ENCODE measurements around the gene SCN7A.
"Not testable (repeated sequence)": the region's sequence is repeated elsewhere in the genome, so short reads cannot be mapped to it uniquely, and the experiment has no call there.

SCN7A gene

DNA sequence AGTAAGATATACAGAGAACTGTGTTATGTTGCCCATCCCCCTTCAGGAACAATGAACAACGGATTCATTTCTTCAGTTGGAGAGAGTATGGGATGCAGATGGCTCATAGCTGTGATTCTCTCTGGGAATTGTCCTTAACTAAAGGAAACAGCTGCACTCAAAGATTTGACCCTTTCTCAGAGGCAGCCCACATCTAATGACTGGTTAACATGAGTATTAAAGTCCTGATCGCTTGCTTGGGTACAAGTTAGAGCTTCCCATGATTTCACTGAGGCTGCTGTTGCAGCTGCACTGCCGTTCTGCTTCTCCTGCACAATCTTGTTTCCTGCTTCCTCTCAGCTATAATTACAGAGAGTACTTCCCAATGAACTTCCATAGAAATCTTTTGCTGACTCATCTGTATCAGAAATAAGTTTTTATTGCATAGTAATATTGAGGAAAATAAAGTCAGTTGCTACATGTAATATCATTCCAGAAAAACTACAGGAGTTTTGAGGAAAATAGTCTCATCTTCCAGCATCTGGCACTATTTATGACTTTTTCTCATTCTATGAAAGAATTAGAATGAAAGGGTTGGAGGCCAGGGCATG is 105.5 kb downstream of the SCN7A start:
- no peak for DNase-seq

GRCh38 chr2:166385313-166385712 is 108.7 kb downstream of the SCN7A start:
- DNase-seq, result no peak

GRCh38 chr2:166384774-166385173 is 109.3 kb downstream of the SCN7A start:
- DNase-seq, result peak; percentile 14

DNA sequence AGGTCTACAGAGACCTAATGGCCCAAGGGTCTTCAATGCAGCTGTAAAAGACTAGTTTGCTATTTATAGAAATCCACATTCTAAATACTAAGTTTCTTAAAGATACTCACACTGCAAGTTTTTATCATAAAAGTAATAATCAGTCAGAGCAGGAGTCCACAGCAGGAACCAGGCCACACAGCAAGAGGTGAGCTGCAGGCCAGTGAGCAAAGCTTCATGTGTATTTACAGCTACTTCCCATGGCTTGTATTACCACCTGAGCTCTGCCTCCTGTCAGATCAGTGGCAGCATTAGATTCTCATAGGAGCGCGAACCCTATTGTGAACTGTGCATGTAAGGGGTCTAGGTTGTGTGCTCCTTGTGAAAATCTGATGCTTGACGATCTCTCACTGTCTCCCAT is 111.6 kb downstream of the SCN7A start:
- DNase-seq, result no peak

DNA sequence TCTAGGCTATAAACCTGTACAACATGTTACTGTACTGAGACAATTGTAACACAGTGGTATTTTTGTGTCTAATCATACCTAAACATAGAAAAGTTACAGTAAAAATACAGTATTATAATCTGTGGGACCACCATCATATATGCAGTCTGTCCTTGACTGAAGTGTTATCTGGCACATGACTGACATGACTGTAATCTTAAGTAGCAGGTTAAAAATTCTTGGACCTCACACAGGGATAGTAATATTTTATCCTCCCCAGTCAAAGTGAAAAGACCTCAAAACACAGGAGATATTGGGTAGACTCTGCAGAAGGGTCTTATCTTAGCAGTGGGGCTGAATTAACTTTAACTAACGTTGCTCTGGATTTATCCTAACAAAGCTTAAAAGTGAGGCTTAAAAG is 113.4 kb downstream of the SCN7A start:
- DNase-seq, result no peak

GRCh38 chr2:166376873-166377272 is 117.2 kb downstream of the SCN7A start:
- DNase-seq, result no peak

DNA sequence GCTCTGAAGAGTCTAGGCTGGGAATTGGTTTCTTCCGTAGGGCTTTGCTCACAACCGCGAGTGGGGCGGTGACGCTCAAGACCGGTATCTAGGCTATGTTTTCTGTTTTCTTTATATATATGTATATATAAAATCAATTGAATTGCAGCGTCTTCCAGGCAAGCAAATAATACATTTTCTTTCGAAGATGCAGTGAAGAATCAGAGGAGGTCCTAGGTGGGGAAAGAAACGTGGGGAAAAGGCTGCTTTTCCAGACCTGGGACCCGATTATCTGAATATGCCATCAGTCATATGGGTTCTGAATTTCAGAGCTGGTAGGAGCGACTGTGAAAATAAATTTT is 117.6 kb downstream of the SCN7A start:
- no peak for DNase-seq

DNA sequence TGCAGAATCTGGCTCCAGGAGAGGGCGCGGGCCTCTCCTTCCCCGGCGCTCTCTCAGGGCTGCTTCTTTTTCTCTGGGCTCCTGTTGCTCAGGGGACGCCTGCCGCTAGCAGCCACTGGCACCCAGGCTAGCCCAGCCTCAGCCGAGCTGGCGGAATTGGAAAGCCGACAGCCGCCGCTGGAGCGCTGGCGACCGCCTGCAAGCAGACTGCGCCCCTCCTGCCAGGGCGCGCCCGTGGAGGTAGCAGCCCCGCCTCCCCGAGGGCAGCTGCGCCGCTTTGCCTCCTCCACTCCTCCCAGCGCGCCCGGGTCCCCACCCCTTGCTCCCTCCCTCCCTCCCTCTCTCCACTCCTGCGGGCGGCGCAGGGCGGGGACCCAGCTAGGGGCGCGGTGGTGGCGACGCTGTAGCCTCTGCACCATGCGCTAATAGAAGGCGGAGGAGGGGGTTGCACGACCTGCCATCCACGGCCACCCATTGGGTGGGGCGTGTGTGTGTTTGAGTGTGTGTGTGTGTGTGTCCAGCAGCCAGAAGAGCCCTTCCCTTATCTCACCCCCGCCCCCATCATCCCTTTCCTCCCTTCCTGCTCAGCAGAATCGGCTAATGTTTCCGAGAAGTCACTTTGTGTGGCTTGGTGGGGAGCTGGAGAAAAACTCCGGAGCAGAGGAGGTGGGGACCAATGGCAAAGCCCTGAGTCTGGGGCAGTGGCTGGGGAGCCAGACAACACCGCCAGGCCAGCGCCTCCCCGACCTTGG is 118.1 kb downstream of the SCN7A start, which contains the start of gene SCN9A:
Gene SCN9A, minus strand, starts transcription at position 209 of the 752 bp plus-strand sequence. CDS start 64,188 bp downstream, outside the sequence.
- DNase-seq, result peak; percentile 88

DNA sequence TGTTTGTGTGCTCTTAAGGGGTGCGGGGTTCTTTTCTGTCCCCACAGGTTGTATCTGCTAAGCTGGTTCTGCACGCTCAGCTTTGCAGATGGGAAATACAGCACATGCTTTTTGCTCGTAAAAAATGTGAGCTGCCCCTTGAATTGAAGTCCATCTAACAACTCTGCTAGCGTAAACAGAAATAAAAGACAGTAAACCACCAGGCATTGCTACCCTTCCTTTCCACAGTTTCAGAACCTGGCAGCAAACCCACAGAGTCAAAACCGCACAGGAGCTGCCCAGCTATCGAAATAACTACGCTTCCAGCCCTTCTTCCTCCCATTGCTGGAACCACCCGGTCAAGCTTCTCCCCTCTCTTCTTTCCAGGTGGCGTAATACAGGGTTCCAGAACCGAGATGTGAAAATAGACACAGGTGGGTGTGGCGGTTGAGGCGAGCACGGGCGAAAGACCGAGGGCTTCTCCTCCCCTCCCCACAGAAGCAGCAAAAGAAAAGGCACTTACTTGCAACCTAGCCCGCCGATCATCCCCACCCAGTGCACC is 118.8 kb downstream of the SCN7A start:
- peak; percentile 59 for DNase-seq

DNA sequence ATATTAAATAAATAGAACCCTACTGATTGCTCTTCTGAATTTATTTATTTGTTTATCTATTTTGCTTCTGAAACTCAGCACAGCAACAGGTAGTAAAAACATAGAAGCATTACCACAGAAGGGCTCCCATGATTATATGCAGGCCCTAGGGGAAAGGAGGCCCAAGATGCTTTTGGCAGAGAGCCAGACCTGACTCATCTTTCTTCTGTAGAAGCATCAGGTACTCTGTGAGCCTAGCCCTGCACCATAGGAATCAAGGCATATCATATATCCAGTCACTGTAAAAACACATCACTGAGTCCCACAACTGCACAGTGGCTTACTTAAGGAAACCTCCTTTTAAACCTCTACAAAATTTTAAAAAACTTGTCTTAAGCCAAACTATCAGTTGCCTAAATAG is 120.1 kb downstream of the SCN7A start:
- no peak for DNase-seq

DNA sequence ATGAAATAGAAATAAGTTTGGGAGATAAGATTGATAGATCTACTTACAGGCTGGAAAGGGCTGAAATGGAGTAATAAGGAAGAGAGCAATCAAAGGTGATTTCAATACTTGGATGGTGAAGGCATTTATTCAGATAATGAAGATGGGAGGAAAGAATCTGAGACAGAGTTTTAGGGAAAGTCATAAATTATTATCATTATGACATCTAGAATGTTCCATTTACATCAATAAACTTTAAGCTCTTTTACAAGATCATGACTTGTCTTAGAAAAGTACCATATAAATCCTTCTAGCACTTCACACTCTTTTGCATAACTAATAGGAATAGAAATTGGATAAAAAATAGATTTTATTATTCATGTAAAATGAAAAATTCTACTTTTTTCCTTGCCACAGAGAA is 120.5 kb downstream of the SCN7A start:
- DNase-seq, result no peak

DNA sequence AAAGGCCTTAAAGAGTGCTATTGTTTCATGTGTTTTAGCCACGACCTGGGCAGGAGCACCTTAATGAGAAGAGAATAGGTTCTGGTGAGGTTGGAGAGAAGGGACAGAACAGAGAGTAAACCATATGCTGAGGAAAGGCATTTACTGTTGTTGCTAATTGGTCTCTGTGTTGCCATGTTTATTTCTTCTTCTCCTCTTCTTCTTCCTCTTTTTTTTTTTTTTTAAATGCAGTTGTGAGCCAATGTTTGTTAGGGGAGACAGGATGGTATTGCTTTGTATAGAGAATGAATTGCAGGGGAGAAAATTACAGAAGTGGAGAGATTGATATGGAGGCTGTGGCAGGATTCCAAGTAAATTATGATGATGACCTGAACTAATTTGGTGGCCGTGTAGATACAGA is 120.9 kb downstream of the SCN7A start:
- DNase-seq, result no peak

DNA sequence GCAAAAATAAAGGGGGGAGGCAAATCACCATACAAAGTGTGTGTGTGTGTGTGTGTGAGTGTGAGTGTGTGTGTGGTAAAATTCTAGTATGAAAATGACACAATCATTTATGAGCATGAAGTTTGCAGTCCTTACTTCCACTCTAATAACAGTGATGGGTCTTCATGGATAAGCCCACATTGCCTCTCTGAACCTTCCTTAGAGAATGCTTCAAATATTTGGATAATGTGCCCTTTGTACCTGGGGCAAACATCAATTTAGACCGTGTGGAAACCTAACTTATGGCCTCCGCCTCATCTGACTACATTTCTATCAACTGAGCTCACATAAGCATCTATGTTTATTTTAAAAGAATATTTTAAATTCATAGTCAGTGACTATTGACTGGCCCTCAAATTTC is 122.0 kb downstream of the SCN7A start:
- DNase-seq, result no peak

DNA sequence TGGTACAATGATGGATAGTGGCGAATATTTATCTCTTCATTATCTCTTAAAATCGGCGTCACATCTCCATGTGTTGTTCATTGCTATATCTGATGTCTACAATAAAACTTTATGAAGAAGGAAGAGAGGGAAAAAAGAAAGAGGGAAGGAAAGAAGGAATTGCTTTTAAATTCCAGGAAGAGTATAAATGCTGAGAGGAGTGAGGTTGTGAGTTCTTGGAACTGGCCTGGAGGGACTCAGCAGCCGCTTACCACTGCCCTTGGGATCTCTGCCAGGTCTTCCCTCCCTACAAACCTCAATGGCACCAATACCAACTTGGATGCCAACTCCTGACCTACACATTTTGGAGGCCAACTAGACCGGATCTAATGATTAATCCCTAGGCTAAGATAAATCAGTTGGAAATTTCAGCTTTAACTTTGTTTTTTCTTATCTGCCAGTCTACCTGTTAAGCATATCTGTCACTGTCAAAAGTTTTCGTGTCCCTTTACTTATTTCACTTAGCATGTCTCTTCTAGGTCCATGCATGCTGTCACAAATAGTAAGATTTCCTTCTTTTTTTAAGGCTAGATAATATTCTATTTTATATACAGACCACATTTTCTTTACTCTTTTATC is 128.1 kb downstream of the SCN7A start:
- no peak for DNase-seq

DNA sequence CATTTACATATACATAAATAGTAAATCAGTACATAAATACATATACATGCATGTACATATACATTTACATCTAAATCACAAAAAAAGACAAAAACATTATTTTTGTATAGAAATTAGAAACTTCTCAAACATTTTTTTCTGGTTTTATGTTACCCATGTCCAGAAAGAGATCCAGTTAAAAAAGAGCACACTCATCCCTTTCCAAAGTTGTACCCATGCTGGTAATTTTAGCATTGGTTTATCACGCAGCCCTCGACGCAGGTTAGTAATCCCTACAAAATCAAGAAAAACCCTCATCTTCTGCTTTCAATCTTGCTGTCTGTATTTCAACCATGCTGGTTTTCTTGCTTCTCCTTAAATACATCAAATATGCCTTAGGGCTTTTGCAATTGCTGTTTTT is 128.8 kb downstream of the SCN7A start:
- no peak for DNase-seq

DNA sequence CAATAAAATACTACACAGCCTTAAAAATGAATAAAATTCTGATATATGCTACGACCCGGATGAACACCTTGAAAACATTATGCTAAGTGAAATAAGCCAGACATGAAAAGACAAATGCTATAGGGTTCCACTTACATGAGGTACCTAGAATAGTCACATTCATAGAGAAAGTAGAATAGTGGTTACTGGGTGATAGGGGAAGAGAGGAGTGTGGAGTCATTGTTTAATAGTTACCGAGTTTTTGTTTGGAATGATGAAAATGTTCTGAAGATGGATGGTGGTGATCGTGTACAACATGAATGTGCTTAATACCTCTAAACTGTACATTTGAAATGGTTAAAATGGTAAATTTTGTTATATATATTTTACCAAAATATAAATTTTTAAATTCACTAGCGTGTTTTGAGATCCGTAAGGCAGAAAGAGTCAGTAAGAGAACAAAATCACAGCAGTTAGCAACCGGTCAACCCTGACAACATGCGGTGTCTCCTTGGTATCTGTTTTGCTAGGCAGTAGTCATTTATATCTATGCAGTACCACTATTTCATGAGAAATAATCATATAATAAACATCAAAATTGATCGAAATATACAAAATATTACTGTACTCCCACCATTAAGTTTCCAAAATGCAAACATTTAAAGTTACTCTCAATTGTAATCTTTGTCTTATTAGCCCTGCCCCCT is 129.4 kb downstream of the SCN7A start:
- no peak for DNase-seq

DNA sequence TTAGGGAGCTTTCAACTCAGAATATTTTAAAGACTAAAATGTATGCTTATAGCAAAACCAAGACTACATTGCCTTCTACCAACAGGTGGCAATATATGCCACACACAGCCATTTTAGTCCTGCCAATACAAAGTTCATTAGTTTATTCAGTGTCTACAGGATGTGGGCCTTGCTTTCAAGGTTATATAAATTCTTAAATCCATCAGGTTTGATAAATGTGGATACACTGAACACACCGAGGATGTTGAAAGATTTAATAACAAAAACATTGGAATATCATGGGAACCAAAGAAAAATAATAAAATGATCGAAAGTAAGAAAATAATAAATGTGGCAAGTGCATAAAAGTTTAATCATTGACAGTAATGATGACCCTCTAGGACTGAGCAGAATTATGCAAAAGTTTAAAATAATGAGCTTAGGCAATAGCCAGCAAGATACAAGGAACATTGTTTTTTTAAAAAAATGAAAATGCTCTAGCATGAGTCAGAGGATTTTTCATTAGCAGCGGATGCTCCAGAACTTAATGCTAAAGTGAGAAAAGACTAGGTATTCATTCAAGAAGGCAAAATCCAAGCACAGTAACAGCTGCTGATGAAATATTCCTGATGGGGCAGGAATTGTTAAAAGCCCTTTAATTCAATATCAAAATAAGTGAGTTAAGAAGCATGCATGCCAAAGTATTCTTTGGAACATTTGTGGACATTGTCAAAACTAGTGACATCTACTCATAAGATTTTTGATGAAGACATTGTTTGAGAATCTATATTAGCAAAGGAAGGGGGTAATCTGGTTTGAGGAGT is 132.5 kb downstream of the SCN7A start:
- DNase-seq, result peak; percentile 26

- DNase-seq, result no peak
Measured at GRCh38 chr2:166360906-166361305, 133.1 kb downstream of the SCN7A start.

DNA sequence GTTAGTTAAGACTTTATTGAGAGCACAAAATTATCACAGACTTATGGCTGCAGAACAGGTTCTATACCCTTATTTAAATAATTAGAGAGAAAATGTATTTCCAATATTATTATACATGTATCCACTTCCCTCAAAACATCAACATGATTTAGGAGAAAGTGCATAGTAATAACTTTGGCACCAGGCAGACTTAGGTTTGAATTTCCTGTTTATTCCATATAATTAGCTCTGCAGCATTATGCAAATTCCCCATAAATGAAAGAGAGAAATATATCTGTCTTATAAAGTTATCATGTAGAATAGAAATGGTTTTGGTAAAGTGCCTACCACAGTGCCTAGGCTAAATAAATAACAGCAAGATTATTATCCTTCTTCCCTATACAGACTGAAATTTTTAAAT is 133.6 kb downstream of the SCN7A start:
- DNase-seq, result no peak

GRCh38 chr2:166357950-166358321 is 136.1 kb downstream of the SCN7A start:
- DNase-seq, result not testable (repeated sequence)

DNA sequence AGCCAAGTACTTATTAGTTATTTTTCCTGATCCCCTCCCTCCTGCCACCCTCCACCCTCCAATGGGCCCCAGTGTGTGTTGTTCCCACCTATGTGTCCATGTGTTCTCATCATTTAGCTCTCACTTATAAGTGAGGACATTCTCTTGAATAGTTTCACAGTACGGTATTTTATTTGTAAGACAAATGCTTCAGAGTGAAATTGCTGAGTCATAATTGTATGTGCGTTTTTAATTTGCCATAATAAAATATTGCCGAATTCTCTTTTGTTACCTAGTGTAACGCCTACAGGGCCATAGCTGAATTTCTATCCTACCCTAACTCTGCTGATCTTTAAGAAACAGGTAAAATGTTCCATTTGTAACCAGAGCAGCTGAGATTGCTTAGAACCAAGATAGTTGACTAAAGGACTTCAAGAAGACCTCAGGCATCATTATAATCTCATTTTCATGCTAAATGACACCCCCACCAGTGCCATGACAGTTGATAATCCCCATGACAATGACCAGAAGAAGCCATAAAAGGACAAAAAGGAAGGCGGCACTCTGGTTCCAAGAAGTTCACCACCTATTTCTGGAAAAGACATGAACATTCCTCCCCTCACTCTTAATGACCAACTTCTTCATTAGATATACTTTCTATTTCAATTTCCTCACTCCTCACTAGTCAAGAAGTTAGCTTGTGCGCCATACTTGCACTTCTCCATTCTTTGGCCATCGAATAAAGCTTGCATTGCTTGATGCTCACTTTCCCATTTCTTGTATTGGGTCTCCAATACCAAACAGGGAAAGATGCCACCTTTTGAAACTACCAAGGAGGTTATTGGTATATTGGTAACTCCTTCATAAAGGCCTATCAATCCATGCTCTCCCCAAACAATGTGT is 136.7 kb downstream of the SCN7A start:
- DNase-seq, result no peak

Measured in NCI-H1694 treated with DMSO at 0.1 percent for 48 hours (cell line).